ENCODE measurements around the gene NCKAP5L. TPM values are rescaled to one million over a fixed set of nuclear protein-coding genes. Genes with fewer than 3 reads are reported as not detected.
A peak's percentile ranks its signal among the peaks of the same experiment; 100 is the strongest.
"Not testable (repeated sequence)": the region's sequence is repeated elsewhere in the genome, so short reads cannot be mapped to it uniquely, and the experiment has no call there.

NCKAP5L gene
- total and polyA plus RNA-seq, 3 donors from 2014 or later: 22.0 to 79.7 (median 63.5) TPM

GRCh38 chr12:49783917-49784676, 44.1 kb downstream of the NCKAP5L start:
- no peak overlapping the region for H3K27ac ChIP-seq
- TF ChIP-seq POLR2A (IDR thresholded peaks at IDR 0.05) (no peak), CTCF (IDR thresholded peaks at IDR 0.05) (no peak)
- H3K36me3 ChIP-seq (ENCODE audit: low read depth, missing control alignments): no peaks in the 10 kb centered on the region
- H3K4me3 ChIP-seq: no peak overlapping the region
- WGBS, 2 donors: 41% methylated on average over 7 of the region's 7 CpGs
- no peaks in the 10 kb centered on the region for H3K9me3 ChIP-seq
- no peaks in the 10 kb centered on the region for H3K27me3 ChIP-seq
- peaks cover 13% of the 10 kb centered on the region for H3K4me1 ChIP-seq
- no peak for DNase-seq
- intact Hi-C loops (cut with DNase I; ENCODE audit: low total_unique reads): no loop called here

- H3K4me3 ChIP-seq; H3K27me3 ChIP-seq; DNase-seq; intact Hi-C loops (cut with DNase I; ENCODE audit: low total_unique reads); H3K36me3 ChIP-seq (ENCODE audit: low read depth, missing control alignments); H3K9me3 ChIP-seq; H3K27ac ChIP-seq: not testable (repeated sequence)
- WGBS, 2 donors: 94 to 95% methylated on average over 6 of the region's 6 CpGs
- H3K4me1 ChIP-seq: peaks cover 13% of the 10 kb centered on the region
Observed at GRCh38 chr12:49780914-49781313, 47.3 kb downstream of the NCKAP5L start.

- Histone ChIP-seq H3K4me3 (no peak overlapping the region), H3K36me3 (ENCODE audit: low read depth, missing control alignments) (no peaks in the 10 kb centered on the region), H3K27me3 (no peaks in the 10 kb centered on the region), H3K27ac (no peak overlapping the region), H3K9me3 (no peaks in the 10 kb centered on the region), H3K4me1 (peaks cover 10% of the 10 kb centered on the region)
- WGBS, 2 donors: 85 to 86% methylated on average over 2 of the region's 2 CpGs
- TF ChIP-seq POLR2A (IDR thresholded peaks at IDR 0.05) (no peak), CTCF (IDR thresholded peaks at IDR 0.05) (no peak)
- intact Hi-C loops (cut with DNase I; ENCODE audit: low total_unique reads): no loop called here
- DNase-seq: no peak
Observed at GRCh38 chr12:49779581-49779980, 48.6 kb downstream of the NCKAP5L start.

GRCh38 chr12:49777800-49778748, 50.1 kb downstream of the NCKAP5L start:
- no peaks in the 10 kb centered on the region for H3K9me3 ChIP-seq
- no peaks in the 10 kb centered on the region for H3K4me1 ChIP-seq
- 63% methylated on average over 19 of the region's 19 CpGs for WGBS, 2 donors
- intact Hi-C loops (cut with DNase I; ENCODE audit: low total_unique reads): no loop called here
- H3K27me3 ChIP-seq: no peaks in the 10 kb centered on the region
- no peaks in the 10 kb centered on the region for H3K36me3 ChIP-seq (ENCODE audit: low read depth, missing control alignments)
- H3K4me3 ChIP-seq: no peak overlapping the region
- DNase-seq: peak; percentile 59
- peak in 2 of 3 experiments; percentile 58 to 60 for TF ChIP-seq CTCF (IDR thresholded peaks at IDR 0.05)
- TF ChIP-seq POLR2A (IDR thresholded peaks at IDR 0.05): no peak
- no peak overlapping the region for H3K27ac ChIP-seq

- no peak overlapping the region for H3K4me3 ChIP-seq
- 94 to 96% methylated on average over 3 of the region's 3 CpGs for WGBS, 2 donors
- intact Hi-C loops (cut with DNase I; ENCODE audit: low total_unique reads): no loop called here
Observed at GRCh38 chr12:49777341-49777740, 50.9 kb downstream of the NCKAP5L start.

More at GRCh38 chr12:49777341-49777740, 50.9 kb downstream of the NCKAP5L start:
- Histone ChIP-seq H3K27ac (no peak overlapping the region), H3K36me3 (ENCODE audit: low read depth, missing control alignments) (no peaks in the 10 kb centered on the region), H3K9me3 (no peaks in the 10 kb centered on the region), H3K27me3 (no peaks in the 10 kb centered on the region), H3K4me1 (no peaks in the 10 kb centered on the region)
- TF ChIP-seq POLR2A (IDR thresholded peaks at IDR 0.05) (no peak), CTCF (IDR thresholded peaks at IDR 0.05) (no peak)
- no peak for DNase-seq

All from testis (tissue), 3 donors.